C4-2B (cell line): ENCODE data around the gene CYP17A1.

Experiments
- CTCF ChIP-seq: fragments of 450-650 bp; conservative IDR thresholded peaks from 2 replicates; pipeline ENCODE4 v1.5.1; 2017; ENCODE audit warnings: mild to moderate bottlenecking
- ZFX ChIP-seq: fragments of 450-650 bp; IDR thresholded peaks from 2 replicates; pipeline ENCODE4 v1.6.1; 2017

- TF ChIP-seq CTCF, result no peak
- no peak for TF ChIP-seq ZFX
Measured at GRCh38 chr10:102782673-102783551, 54.3 kb downstream of the CYP17A1 start.
